ENCODE measurements around the gene DIPK1B. TPM values are rescaled to one million over a fixed set of nuclear protein-coding genes. Genes with fewer than 3 reads are reported as not detected.

The DIPK1B gene
- total and polyA plus RNA-seq, 10 of the 15 experiments (the other 5 are each of a cell fraction or from before 2014, with no cell fraction given) = 0.08 to 0.28 (median 0.13) TPM; not detected in 3

DNA sequence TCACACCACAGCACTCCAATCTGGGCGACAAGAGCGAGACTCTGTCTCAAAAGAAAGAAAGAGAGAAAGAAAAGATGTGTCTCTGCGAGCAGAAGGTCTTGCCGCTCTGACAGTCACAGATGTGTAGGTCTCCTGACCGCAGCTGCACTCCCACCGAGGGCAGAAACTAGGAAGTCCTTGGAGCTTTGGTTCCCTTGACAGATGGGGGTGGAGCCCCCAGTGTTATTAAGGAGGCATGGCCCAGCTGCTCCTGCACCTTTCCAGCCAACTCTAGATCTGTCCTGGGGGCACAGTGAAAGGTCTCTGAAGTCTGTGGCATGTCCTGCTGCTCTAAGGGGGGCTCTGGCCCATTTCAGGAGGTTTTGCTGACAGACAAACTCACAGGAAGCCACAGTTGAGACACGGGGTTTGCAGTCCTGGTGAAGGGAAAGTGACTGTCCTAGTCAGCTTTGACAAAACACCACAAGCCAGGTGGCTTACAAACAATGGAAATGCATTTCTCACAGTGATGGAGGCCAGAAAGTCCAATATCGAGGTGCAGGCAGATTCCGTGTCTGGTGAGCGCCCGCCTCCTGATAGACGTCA, 9.0 kb upstream of the DIPK1B start:
- DNase-seq (ENCODE audit: low read depth, low spot score) (no peak), FAIRE-seq (no peak), ATAC-seq (no peak)
- H3K79me2 ChIP-seq (ENCODE audit: control insufficient read depth, insufficient read depth, low read length) = no peaks in the 10 kb centered on the region
- ChIA-PET CTCF (interaction anchor here (0.8 to 3.5 kb wide), 3 partner anchors 17 to 38 kb away, joined by 3 to 16 read pairs (median 3); no protein-coding TSS in a partner anchor), RAD21 (ENCODE audit: unreplicated experiment) (no interaction called here), POLR2A (no interaction called here), SMC1A (ENCODE audit: uncharacterized antibody, unreplicated experiment) (interaction anchor here (1.0 kb wide), 1 partner anchor 23 kb away, joined by 4 read pairs; no protein-coding TSS in a partner anchor)
- no peaks in the 10 kb centered on the region for H4K20me1 ChIP-seq (ENCODE audit: control insufficient read depth, insufficient read depth)
- H3K27ac ChIP-seq (ENCODE audit: control insufficient read depth, insufficient read depth) = no peak overlapping the region
- WGBS (ENCODE audit: insufficient coverage, insufficient replicate concordance, low lambda C conversion rate, missing lambda C conversion rate) = 39% methylated on average over 12 of the region's 12 CpGs
- no peak overlapping the region for H3K9ac ChIP-seq (ENCODE audit: control insufficient read depth, insufficient read depth, low read length)
- no peak overlapping the region; the same call in 1 of the 2 replicates for H2AFZ ChIP-seq (ENCODE audit: control insufficient read depth, low read depth, low read length)
- H3K36me3 ChIP-seq (ENCODE audit: control insufficient read depth in 2 of 2, insufficient read depth in 2 of 2, low read length in 1 of 2) = no peaks in the 10 kb centered on the region
- H3K4me3 ChIP-seq = no peak overlapping the region
- no peak overlapping the region for H3K4me2 ChIP-seq (ENCODE audit: control insufficient read depth, insufficient read depth)
- peaks cover 20% of the 10 kb centered on the region for H3K4me1 ChIP-seq (ENCODE audit: control insufficient read depth, insufficient read depth, low read length)
- no TSS peak for BruUV-seq (replicated peaks)
- in situ Hi-C loops (cut with MboI) = no loop called here
- H3K9me3 ChIP-seq (replicated peaks; ENCODE audit: control insufficient read depth, insufficient read depth, low read length) = no peaks in the 10 kb centered on the region
- intact Hi-C loops (cut with micrococcal nuclease; ENCODE audit: unreplicated experiment) = no loop called here
- H3K27me3 ChIP-seq (replicated peaks in 1 of 2; ENCODE audit: control insufficient read depth in 2 of 2, insufficient read depth in 2 of 2, low read length in 1 of 2) = no peaks in the 10 kb centered on the region; a peak in 2 of 4 replicates
- TF ChIP-seq CHD2 (IDR thresholded peaks at IDR 0.05; ENCODE audit: borderline replicate concordance, low read depth, low read length) (no peak), JUND (IDR thresholded peaks at IDR 0.05; ENCODE audit: low read depth, low read length) (no peak), IKZF1 (conservative IDR thresholded peaks at IDR 0.05) (0 out of 2 replicates have a peak, but pooled peaks have one; percentile 30), SMAD5 (IDR thresholded peaks at IDR 0.05; ENCODE audit: low read depth) (no peak), IRF4 (IDR thresholded peaks at IDR 0.05; ENCODE audit: low read depth, low read length) (no peak), NFXL1 (IDR thresholded peaks at IDR 0.05; ENCODE audit: borderline replicate concordance) (no peak), CBX5 (IDR thresholded peaks at IDR 0.05; ENCODE audit: low read depth) (no peak), RELA (IDR thresholded peaks at IDR 0.05; ENCODE audit: borderline replicate concordance, partially characterized antibody) (no peak), HCFC1 (IDR thresholded peaks at IDR 0.05; ENCODE audit: low read length) (no peak), SPI1 (IDR thresholded peaks at IDR 0.05; ENCODE audit: borderline replicate concordance, insufficient read depth, low read depth, low read length) (peak; percentile 6; the same call in 1 of the 2 replicates), KLF5 (IDR thresholded peaks at IDR 0.05; ENCODE audit: partially characterized antibody) (no peak), ZNF274 (IDR thresholded peaks at IDR 0.05; ENCODE audit: insufficient read depth, insufficient read length) (no peak), SUZ12 (IDR thresholded peaks at IDR 0.05; ENCODE audit: unreplicated experiment) (no peak), HDAC2 (IDR thresholded peaks at IDR 0.05) (no peak)
- TF ChIP-seq, protein P1, sequence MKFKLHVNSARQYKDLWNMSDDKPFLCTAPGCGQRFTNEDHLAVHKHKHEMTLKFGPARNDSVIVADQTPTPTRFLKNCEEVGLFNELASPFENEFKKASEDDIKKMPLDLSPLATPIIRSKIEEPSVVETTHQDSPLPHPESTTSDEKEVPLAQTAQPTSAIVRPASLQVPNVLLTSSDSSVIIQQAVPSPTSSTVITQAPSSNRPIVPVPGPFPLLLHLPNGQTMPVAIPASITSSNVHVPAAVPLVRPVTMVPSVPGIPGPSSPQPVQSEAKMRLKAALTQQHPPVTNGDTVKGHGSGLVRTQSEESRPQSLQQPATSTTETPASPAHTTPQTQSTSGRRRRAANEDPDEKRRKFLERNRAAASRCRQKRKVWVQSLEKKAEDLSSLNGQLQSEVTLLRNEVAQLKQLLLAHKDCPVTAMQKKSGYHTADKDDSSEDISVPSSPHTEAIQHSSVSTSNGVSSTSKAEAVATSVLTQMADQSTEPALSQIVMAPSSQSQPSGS (IDR thresholded peaks at IDR 0.05; ENCODE audit: low read length) = no peak
- TF ChIP-seq, protein P2, sequence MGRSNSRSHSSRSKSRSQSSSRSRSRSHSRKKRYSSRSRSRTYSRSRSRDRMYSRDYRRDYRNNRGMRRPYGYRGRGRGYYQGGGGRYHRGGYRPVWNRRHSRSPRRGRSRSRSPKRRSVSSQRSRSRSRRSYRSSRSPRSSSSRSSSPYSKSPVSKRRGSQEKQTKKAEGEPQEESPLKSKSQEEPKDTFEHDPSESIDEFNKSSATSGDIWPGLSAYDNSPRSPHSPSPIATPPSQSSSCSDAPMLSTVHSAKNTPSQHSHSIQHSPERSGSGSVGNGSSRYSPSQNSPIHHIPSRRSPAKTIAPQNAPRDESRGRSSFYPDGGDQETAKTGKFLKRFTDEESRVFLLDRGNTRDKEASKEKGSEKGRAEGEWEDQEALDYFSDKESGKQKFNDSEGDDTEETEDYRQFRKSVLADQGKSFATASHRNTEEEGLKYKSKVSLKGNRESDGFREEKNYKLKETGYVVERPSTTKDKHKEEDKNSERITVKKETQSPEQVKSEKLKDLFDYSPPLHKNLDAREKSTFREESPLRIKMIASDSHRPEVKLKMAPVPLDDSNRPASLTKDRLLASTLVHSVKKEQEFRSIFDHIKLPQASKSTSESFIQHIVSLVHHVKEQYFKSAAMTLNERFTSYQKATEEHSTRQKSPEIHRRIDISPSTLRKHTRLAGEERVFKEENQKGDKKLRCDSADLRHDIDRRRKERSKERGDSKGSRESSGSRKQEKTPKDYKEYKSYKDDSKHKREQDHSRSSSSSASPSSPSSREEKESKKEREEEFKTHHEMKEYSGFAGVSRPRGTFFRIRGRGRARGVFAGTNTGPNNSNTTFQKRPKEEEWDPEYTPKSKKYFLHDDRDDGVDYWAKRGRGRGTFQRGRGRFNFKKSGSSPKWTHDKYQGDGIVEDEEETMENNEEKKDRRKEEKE (IDR thresholded peaks at IDR 0.05) = no peak
- TF ChIP-seq, protein P3, sequence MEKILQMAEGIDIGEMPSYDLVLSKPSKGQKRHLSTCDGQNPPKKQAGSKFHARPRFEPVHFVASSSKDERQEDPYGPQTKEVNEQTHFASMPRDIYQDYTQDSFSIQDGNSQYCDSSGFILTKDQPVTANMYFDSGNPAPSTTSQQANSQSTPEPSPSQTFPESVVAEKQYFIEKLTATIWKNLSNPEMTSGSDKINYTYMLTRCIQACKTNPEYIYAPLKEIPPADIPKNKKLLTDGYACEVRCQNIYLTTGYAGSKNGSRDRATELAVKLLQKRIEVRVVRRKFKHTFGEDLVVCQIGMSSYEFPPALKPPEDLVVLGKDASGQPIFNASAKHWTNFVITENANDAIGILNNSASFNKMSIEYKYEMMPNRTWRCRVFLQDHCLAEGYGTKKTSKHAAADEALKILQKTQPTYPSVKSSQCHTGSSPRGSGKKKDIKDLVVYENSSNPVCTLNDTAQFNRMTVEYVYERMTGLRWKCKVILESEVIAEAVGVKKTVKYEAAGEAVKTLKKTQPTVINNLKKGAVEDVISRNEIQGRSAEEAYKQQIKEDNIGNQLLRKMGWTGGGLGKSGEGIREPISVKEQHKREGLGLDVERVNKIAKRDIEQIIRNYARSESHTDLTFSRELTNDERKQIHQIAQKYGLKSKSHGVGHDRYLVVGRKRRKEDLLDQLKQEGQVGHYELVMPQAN (conservative IDR thresholded peaks at IDR 0.05) = no peak
- TF ChIP-seq, protein P4, sequence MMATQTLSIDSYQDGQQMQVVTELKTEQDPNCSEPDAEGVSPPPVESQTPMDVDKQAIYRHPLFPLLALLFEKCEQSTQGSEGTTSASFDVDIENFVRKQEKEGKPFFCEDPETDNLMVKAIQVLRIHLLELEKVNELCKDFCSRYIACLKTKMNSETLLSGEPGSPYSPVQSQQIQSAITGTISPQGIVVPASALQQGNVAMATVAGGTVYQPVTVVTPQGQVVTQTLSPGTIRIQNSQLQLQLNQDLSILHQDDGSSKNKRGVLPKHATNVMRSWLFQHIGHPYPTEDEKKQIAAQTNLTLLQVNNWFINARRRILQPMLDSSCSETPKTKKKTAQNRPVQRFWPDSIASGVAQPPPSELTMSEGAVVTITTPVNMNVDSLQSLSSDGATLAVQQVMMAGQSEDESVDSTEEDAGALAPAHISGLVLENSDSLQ (IDR thresholded peaks at IDR 0.05) = no peak

All from GM12878 (cell line).